GM13977 (cell line): ENCODE measurements around the gene MUC4.
"Not testable (repeated sequence)": the region's sequence is repeated elsewhere in the genome, so short reads cannot be mapped to it uniquely, and the experiment has no call there.

Experiments used
- DNase-seq: peaks from one replicate; pipeline ENCODE4 v3.0.0; 2012; ENCODE audit warnings: low spot score
- in situ Hi-C: fragments of 300-500 bp; cut with MboI; formaldehyde crosslinking; loops from one replicate; pipeline ENCODE4 v1.12.0; 2022; ENCODE audit warnings: low sequenced_read_pairs, low pct_unique_long_range_greater_than_20kb, mixed read lengths, inconsistent platforms; ENCODE audit not compliant: unreplicated experiment
- TF ChIP-seq, protein P1 (sequence below): IDR thresholded peaks from 2 replicates; pipeline ENCODE4 v1.5.1; 2012; ENCODE audit warnings: mild to moderate bottlenecking, control low read depth; ENCODE audit not compliant: insufficient read depth; ENCODE audit errors: extremely low read depth, missing control alignments

MUC4 gene

GRCh38 chr3:195808741-195809290 lies 2.9 kb downstream of the MUC4 start:
- no peak for DNase-seq
- in situ Hi-C loops, result no loop called here
- TF ChIP-seq, protein P1, sequence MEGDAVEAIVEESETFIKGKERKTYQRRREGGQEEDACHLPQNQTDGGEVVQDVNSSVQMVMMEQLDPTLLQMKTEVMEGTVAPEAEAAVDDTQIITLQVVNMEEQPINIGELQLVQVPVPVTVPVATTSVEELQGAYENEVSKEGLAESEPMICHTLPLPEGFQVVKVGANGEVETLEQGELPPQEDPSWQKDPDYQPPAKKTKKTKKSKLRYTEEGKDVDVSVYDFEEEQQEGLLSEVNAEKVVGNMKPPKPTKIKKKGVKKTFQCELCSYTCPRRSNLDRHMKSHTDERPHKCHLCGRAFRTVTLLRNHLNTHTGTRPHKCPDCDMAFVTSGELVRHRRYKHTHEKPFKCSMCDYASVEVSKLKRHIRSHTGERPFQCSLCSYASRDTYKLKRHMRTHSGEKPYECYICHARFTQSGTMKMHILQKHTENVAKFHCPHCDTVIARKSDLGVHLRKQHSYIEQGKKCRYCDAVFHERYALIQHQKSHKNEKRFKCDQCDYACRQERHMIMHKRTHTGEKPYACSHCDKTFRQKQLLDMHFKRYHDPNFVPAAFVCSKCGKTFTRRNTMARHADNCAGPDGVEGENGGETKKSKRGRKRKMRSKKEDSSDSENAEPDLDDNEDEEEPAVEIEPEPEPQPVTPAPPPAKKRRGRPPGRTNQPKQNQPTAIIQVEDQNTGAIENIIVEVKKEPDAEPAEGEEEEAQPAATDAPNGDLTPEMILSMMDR, result no peak

- TF ChIP-seq, protein P1, result no peak
- in situ Hi-C loops, result no loop called here
- no peak for DNase-seq
Observed at GRCh38 chr3:195807681-195808121, 4.0 kb downstream of the MUC4 start.

DNA sequence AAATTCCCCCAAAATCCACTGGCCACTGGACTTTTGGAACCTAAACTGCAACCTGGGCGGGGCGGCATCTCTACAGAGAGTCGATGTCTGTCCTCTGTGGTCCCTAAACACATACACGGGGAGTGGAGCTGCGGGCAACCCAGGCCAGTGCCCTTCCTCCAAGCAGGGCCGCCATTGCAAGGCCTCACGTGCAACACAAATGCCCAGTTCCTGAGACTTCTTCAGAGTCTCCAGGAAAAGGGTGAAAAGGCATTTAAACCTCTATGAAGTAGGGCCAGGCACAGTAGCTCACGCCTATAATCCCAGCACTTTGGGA lies 4.9 kb downstream of the MUC4 start:
- TF ChIP-seq, protein P1, result no peak
- no peak for DNase-seq
- in situ Hi-C loops, result no loop called here

GRCh38 chr3:195806211-195806915 lies 5.4 kb downstream of the MUC4 start:
- TF ChIP-seq, protein P1, result no peak
- in situ Hi-C loops, result no loop called here
- no peak for DNase-seq

- in situ Hi-C loops, DNase-seq: not testable (repeated sequence)
Observed at GRCh38 chr3:195805588-195805987, 6.1 kb downstream of the MUC4 start.

DNA sequence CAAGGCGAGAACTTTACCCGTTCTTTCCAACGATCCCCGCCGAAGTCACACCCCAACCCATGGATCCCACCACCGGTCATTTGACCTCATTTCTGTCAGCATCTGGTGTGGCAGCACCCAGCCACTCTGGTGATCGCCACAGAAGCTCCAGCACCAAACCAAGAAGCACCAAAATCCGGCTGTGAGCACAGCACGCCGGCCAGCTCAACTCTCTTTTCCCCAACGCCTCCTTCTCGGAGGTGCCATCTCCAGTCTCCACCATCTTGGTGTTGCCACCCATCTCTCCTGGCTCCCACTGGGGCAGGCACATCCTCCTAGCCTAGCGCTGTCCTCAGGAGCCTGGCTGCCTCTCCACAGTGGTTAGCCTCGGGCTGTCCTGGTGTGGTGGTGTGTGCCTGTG lies 6.5 kb downstream of the MUC4 start:
- in situ Hi-C loops, result no loop called here
- TF ChIP-seq, protein P1, result no peak
- no peak for DNase-seq

DNA sequence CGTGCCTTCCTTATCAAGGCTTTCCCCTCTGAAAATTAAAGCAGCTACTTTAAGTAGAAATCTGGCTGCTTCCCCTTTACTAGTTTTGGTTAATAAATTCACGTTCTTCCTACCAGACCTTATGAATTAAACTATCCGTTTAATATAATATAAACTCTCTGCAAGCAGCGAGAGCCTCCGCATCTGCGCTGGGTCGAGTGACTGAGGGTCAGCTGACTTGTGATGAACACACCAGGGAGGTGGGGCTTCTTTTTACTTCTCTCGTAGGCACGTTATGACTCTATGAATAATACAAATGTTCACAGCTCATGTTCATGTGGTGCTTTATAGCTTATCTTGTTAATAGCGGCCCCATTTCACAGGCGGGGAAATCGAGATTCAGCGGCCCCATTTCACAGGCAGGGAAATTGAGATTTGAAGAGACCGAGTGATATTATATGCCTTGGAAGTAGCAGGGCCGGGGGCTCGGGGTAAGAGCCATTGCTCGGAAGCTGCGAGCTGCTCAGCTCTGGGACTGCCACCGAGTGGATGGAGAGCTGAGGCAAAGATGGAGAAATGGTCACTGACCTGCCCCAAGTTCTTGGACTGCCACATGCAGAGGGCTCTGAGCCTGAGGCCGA lies 8.3 kb downstream of the MUC4 start:
- DNase-seq, result no peak
- in situ Hi-C loops, result no loop called here

More for the DNA sequence above, 8.3 kb downstream of the MUC4 start:
- TF ChIP-seq, protein P1, result no peak
